ENCODE measurements around the gene CDC25B.
"Not testable (repeated sequence)": the region's sequence is repeated elsewhere in the genome, so short reads cannot be mapped to it uniquely, and the experiment has no call there.

The CDC25B gene

GRCh38 chr20:3840201-3840600, 44.1 kb downstream of the CDC25B start:
- not testable (repeated sequence) for DNase-seq

GRCh38 chr20:3842348-3842930, 46.3 kb downstream of the CDC25B start:
- DNase-seq, result no peak

- no peak for DNase-seq
Observed at GRCh38 chr20:3843490-3843889, 47.4 kb downstream of the CDC25B start.

GRCh38 chr20:3843990-3844619, 48.0 kb downstream of the CDC25B start:
- not testable (repeated sequence) for DNase-seq

GRCh38 chr20:3846378-3846739, 50.2 kb downstream of the CDC25B start:
- no peak for DNase-seq

- peak; percentile 84 to 90 for DNase-seq
Observed at GRCh38 chr20:3846740-3847428, 50.8 kb downstream of the CDC25B start, which contains the start of gene MAVS. TSS of gene MAVS (plus strand) at chr20:3846834. CDS start at chr20:3854625, 7,791 bp downstream.

GRCh38 chr20:3847429-3847940, 51.4 kb downstream of the CDC25B start:
- DNase-seq, result peak in 1 of 2 donors; percentile 14

- no peak for DNase-seq
Observed at GRCh38 chr20:3848565-3848964, 52.5 kb downstream of the CDC25B start.

GRCh38 chr20:3854462-3854871, 58.4 kb downstream of the CDC25B start:
- no peak for DNase-seq

All from hippocampal formation (tissue), 2 donors.